Fibroblast of pulmonary artery (primary cell): Measurements from ENCODE around the gene PHC2.
A peak's percentile ranks its signal among the peaks of the same experiment; 100 is the strongest.
"Not testable (repeated sequence)": the region's sequence is repeated elsewhere in the genome, so short reads cannot be mapped to it uniquely, and the experiment has no call there.

Experiments used
- DNase-seq: peaks from one replicate; pipeline ENCODE4 v3.0.0-alpha.2; 2010; ENCODE audit warnings: low read depth
- H3K4me3 ChIP-seq: replicated peaks from 2 replicates; pipeline ENCODE4 v1.5.1; 2011; ENCODE audit warnings: low read depth, mild to moderate bottlenecking, control low read depth, low read length, moderate library complexity
- TF ChIP-seq, protein P1 (sequence below): IDR thresholded peaks from 2 replicates; pipeline ENCODE4 v1.5.1; 2011; ENCODE audit warnings: mild to moderate bottlenecking, control low read depth, low read length, inconsistent platforms; ENCODE audit errors: missing control alignments

The PHC2 gene

DNA sequence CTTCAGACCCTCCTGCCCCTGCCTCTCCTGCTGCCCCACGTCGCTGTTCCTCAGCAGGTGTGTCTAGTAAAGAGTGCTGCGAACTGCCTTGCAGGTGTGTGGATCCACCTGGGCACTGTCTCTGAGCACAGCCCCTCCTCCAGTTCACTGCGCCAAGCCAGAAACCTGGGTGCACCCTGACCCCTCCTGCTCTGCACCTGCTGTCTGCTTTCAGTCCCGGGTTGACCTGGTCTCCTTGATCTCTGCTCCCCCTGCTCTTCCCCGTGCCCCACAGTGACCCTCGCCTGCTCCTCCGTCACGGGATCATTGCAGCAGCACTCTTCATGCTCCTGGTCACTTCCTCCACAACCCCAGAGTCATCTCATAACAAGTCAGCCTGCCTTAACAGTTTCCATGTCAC, 116.5 kb downstream of the PHC2 start:
- TF ChIP-seq, protein P1, sequence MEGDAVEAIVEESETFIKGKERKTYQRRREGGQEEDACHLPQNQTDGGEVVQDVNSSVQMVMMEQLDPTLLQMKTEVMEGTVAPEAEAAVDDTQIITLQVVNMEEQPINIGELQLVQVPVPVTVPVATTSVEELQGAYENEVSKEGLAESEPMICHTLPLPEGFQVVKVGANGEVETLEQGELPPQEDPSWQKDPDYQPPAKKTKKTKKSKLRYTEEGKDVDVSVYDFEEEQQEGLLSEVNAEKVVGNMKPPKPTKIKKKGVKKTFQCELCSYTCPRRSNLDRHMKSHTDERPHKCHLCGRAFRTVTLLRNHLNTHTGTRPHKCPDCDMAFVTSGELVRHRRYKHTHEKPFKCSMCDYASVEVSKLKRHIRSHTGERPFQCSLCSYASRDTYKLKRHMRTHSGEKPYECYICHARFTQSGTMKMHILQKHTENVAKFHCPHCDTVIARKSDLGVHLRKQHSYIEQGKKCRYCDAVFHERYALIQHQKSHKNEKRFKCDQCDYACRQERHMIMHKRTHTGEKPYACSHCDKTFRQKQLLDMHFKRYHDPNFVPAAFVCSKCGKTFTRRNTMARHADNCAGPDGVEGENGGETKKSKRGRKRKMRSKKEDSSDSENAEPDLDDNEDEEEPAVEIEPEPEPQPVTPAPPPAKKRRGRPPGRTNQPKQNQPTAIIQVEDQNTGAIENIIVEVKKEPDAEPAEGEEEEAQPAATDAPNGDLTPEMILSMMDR: no peak
- no peak overlapping the region for H3K4me3 ChIP-seq
- DNase-seq: no peak

DNA sequence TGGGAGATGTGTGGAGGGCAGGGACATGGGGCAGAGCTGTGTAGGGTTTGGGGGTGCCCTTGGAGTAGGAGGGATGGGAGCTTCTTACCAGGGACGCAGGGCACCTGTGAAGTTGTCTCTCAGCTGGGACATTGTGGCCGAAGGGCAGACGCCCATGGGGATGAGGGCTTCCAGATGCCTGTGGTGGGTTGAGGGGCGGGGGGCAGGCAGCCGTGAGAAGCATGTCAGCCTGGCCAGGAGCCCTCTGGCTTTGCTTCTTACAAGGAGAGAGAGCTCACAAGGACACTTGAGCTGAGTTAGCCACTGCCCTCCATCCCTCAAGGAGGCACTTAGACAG, 118.5 kb downstream of the PHC2 start:
- TF ChIP-seq, protein P1: no peak
- DNase-seq: no peak
- H3K4me3 ChIP-seq: no peak overlapping the region

DNA sequence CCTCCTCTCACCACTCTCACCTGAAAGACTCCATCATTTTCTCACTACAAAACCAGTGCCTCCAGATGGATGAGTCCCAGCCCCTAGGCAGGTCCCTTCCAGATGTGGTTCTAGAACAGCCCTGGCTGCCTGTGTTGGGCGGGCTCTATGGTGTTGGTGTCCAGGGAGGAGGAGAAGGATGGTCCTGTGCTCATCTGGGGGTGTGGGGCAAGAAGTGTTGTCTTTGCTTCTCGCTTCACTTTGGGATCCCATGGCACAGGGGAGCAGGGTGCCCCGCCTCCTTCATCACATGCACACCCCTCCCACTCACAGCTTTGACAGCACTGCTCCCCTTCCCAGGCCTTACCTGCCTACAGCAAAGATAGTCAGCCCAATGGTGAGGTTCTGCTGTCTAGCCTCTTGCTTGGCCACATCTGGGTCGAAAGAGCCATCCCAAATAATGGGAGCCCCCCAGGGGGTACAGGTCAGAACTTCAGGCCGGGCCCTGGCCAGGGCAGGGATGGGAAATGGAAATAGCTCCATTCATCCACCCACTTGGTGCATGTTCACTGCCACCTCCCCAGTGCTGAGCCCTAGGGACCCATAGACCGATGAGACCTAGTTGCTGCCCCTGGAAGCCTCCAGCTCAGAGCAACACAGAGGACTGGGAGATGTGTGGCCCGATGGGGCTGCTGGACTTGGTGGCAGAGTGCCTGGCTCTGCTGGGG, 119.0 kb downstream of the PHC2 start:
- TF ChIP-seq, protein P1: no peak
- no peak overlapping the region for H3K4me3 ChIP-seq
- no peak for DNase-seq

DNA sequence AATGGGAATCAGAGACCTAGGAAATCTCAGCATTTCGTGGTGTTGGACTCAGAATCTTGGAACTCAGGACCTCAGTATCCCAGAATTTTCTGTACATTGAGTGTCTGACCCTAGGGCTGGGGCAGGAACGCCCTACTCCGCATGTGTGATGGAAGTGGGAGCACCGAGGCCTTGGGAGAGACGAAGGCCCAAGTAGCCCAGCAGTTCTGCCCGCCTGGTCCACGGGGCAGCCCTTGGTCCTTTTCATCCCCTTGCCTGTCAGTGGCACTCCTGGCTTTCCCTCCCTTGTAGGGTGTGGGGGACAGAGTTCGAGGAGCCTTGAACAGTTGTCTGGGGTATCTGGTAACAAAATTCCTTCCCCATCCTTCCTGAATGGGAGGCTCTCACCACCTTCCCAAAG, 120.2 kb downstream of the PHC2 start:
- no peak overlapping the region for H3K4me3 ChIP-seq
- DNase-seq: no peak
- TF ChIP-seq, protein P1: no peak

DNA sequence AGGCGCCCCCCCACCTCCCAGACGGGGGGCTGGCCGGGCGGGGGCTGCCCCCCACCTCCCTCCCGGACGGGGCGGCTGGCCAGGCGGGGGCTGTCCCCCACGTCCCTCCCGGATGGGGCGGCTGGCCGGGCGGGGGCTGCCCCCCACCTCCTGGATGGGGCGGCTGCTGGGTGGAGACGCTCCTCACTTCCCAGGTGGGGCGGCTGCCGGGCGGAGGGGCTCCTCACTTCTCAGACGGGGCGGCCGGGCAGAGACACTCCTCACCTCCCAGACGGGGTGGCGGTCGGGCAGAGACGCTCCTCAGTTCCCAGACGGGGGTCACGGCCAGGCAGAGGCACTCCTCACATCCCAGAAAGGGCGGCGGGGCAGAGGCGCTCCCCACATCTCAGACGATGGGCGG, 121.5 kb downstream of the PHC2 start:
- not testable (repeated sequence) for H3K4me3 ChIP-seq, DNase-seq

DNA sequence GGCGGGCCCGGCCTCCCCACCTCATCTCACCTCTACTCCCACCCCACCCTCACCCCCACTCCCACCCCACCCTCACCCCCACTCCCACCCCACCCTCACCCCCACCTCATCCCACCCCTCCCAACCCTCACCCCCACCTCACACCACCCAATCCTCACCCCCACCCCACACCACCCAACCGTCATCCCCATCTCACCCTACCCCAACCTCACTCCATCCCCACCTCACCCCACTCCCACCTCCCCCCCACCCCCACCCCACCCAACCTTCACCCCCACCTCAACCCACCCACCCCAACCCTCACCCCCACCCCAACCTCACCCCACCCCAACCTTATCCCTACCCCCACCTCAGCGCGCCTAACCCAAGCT, 123.4 kb downstream of the PHC2 start:
- H3K4me3 ChIP-seq: no peak overlapping the region
- DNase-seq: no peak
- TF ChIP-seq, protein P1: no peak

DNA sequence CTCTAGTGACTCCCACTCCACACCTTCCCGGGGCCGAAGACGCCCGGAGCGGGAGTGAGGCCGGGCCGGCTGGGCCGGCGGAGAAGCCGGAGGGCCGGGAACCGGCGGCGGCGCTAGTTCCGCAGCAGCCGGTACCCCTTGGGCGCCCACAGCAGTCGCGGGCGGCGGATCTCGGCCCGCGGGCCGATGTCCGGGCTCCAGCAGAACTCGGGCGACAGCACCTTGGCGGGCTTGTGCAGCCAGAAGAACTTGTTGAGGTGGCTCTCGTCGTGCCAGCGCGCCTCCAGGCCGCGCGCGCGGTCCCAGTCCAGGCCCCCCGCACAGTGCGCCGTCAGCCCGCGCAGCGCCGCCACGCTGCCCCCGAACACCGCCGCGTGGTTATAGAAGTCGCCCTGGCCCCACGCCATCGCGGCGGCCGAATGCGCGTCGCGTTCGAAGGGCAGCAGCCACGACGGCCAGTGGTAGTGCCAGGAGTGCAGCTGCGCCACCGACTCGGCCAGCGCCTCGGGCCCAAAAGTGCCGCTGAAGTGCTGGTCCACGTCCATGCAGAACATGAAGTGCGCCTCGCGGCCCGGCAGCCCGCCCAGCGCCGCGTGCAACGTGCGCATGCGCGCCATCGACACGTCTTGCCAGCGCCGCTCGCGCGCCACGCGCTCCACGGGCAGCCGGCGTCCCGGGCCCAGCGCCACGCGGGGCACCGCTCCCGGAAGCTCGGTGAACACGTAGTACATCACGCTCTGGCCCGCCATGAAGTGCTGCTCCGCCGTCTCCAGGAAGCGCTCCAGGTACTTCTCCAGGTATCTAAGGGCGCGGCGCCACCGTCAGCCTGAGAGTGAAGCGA, 124.0 kb downstream of the PHC2 start:
- no peak overlapping the region for H3K4me3 ChIP-seq
- DNase-seq: peak; percentile 42
- TF ChIP-seq, protein P1: no peak
